ENCODE measurements around the gene C1orf141.

- TF ChIP-seq CTCF (IDR thresholded peaks at IDR 0.05) (no peak), ZFX (IDR thresholded peaks at IDR 0.05; ENCODE audit: borderline replicate concordance) (no peak)
Observed at GRCh38 chr1:67059346-67059745, 75.4 kb downstream of the C1orf141 start.

Measured in 22Rv1 (cell line).